NT2/D1 (cell line): ENCODE data around the gene MAP3K10.

Experiments used
- DNase-seq: peaks from one replicate; pipeline ENCODE4 v3.0.0-alpha.2; 2011; ENCODE audit warnings: low read depth, low spot score
- H3K27me3 ChIP-seq: 2 replicates; pipeline ENCODE4 v1.6.0; 2011; ENCODE audit warnings: mild to moderate bottlenecking; ENCODE audit not compliant: insufficient read length, insufficient read depth
- H3K36me3 ChIP-seq: 2 replicates; pipeline ENCODE4 v1.6.1; 2011; ENCODE audit warnings: mild to moderate bottlenecking, low read length, mixed read lengths; ENCODE audit not compliant: insufficient read depth, insufficient read length
- H3K4me1 ChIP-seq: 2 replicates; pipeline ENCODE4 v1.5.1; 2011; ENCODE audit not compliant: insufficient read depth, insufficient read length
- H3K4me3 ChIP-seq: 2 replicates; pipeline ENCODE4 v1.5.1; 2011; ENCODE audit warnings: low read depth; ENCODE audit not compliant: insufficient read length
- H3K9ac ChIP-seq: 2 replicates; pipeline ENCODE4 v1.6.0; 2011; ENCODE audit warnings: low read depth; ENCODE audit not compliant: insufficient read length
- H3K9me3 ChIP-seq: 2 replicates; pipeline ENCODE4 v1.5.1; 2011; ENCODE audit warnings: mild to moderate bottlenecking, low read length; ENCODE audit not compliant: insufficient read depth
- SUZ12 ChIP-seq: IDR thresholded peaks from 2 replicates; pipeline ENCODE4 v1.6.1; 2011; ENCODE audit not compliant: insufficient read length, insufficient read depth; ENCODE audit errors: extremely low read depth
- YY1 ChIP-seq: IDR thresholded peaks from 2 replicates; pipeline ENCODE4 v1.6.1; 2011; ENCODE audit not compliant: insufficient read length, insufficient read depth
- ZNF274 ChIP-seq: IDR thresholded peaks from 2 replicates; pipeline ENCODE4 v1.6.1; 2011; ENCODE audit warnings: mild to moderate bottlenecking, low read depth, low read length

MAP3K10 gene

GRCh38 chr19:40256512-40256911 lies 65.3 kb downstream of the MAP3K10 start:
- Histone ChIP-seq H3K4me1 (no peaks in the 10 kb centered on the region), H3K9ac (no peak overlapping the region), H3K9me3 (no peaks in the 10 kb centered on the region), H3K4me3 (no peak overlapping the region), H3K27me3 (no peaks in the 10 kb centered on the region), H3K36me3 (peaks cover 41% of the 10 kb centered on the region)
- TF ChIP-seq SUZ12 = no peak
- no peak for TF ChIP-seq ZNF274
- no peak for TF ChIP-seq YY1
- no peak for DNase-seq

- Histone ChIP-seq H3K4me3 (no peak overlapping the region), H3K9ac (no peak overlapping the region), H3K27me3 (no peaks in the 10 kb centered on the region), H3K36me3 (peaks cover 37% of the 10 kb centered on the region), H3K4me1 (no peaks in the 10 kb centered on the region), H3K9me3 (no peaks in the 10 kb centered on the region)
- no peak for TF ChIP-seq ZNF274
- no peak for DNase-seq
These were observed 65.9 kb downstream of the MAP3K10 start for GRCh38 chr19:40257096-40257517.

- no peak for TF ChIP-seq YY1
- TF ChIP-seq ZNF274 = no peak
- TF ChIP-seq SUZ12 = no peak
- DNase-seq = no peak
- H3K36me3 ChIP-seq = peaks cover 37% of the 10 kb centered on the region
- H3K9ac ChIP-seq = no peak overlapping the region
- H3K4me1 ChIP-seq = peaks cover 11% of the 10 kb centered on the region
- H3K4me3 ChIP-seq = no peak overlapping the region
- H3K27me3 ChIP-seq = no peaks in the 10 kb centered on the region
- no peaks in the 10 kb centered on the region for H3K9me3 ChIP-seq
These were observed 70.4 kb downstream of the MAP3K10 start for GRCh38 chr19:40261631-40262030.

- no peaks in the 10 kb centered on the region for H3K27me3 ChIP-seq
- no peak for TF ChIP-seq SUZ12
- TF ChIP-seq YY1 = no peak
- no peak for TF ChIP-seq ZNF274
- H3K4me3 ChIP-seq = no peak overlapping the region
- H3K4me1 ChIP-seq = peaks cover 15% of the 10 kb centered on the region
- H3K36me3 ChIP-seq = peaks cover 30% of the 10 kb centered on the region
- H3K9ac ChIP-seq = no peak overlapping the region
- H3K9me3 ChIP-seq = no peaks in the 10 kb centered on the region
- no peak for DNase-seq
These were observed 71.2 kb downstream of the MAP3K10 start for GRCh38 chr19:40262422-40262821.

GRCh38 chr19:40263440-40264313 lies 72.5 kb downstream of the MAP3K10 start:
- peaks cover 20% of the 10 kb centered on the region for H3K4me1 ChIP-seq
- no peaks in the 10 kb centered on the region for H3K27me3 ChIP-seq
- H3K4me3 ChIP-seq = no peak overlapping the region
- no peak overlapping the region for H3K9ac ChIP-seq
- H3K36me3 ChIP-seq = peaks cover 39% of the 10 kb centered on the region
- no peaks in the 10 kb centered on the region for H3K9me3 ChIP-seq
- TF ChIP-seq ZNF274 (no peak), YY1 (no peak), SUZ12 (no peak)
- DNase-seq = no peak

GRCh38 chr19:40264314-40265054 lies 73.3 kb downstream of the MAP3K10 start:
- Histone ChIP-seq H3K9me3 (no peaks in the 10 kb centered on the region), H3K4me1 (peaks cover 20% of the 10 kb centered on the region), H3K36me3 (peaks cover 43% of the 10 kb centered on the region), H3K4me3 (no peak overlapping the region), H3K27me3 (no peaks in the 10 kb centered on the region), H3K9ac (peak overlapping the region; percentile 8)
- TF ChIP-seq YY1 (no peak), ZNF274 (no peak), SUZ12 (no peak)
- DNase-seq = no peak
